HG03139 (cell line): Measurements from ENCODE around the gene ST8SIA2.

Experiments used
- ATAC-seq: cut with Tn5 transposase; IDR thresholded peaks from one replicate; pipeline ENCODE4 v1.9.1; 2021; ENCODE audit not compliant: unreplicated experiment

ST8SIA2 gene

DNA sequence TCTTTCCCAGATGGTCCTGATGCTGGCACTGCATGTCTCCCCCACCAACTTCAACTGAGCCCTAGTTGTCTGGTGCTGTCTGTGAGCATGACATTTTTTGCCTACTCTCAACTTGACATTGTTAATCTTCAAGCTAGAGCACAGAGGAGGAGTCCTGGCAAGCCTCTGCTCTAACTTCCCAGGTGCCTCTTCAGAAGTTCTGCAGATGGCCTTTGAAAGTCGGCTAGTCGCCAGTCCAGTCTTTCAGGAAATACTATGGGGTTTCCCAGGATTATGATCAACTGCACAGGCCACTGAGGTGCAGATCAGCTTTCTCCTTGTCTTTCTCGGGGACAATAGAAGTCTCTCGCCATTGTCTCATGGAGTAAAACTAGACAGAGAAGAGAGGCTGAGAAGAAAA, 86.7 kb downstream of the ST8SIA2 start:
- ATAC-seq = no peak

DNA sequence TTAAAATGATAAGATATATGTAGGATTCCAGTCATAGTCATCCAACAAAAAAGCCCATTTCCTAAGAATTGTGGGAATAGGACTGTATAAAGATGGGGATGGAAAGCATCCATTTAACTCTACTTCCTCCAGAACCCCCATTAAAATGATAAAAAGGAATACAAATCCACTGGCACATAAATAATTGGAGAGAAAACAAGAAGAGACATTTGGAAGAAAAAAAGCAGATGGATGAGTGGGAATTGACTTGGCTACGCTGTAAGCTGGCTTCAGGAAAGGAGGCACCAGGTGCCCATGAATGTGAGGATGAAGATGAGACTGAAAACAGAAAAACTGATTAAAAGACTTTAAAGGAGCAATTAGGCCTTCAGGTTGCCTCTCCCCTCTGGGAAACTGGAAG, 91.8 kb downstream of the ST8SIA2 start:
- ATAC-seq = no peak

DNA sequence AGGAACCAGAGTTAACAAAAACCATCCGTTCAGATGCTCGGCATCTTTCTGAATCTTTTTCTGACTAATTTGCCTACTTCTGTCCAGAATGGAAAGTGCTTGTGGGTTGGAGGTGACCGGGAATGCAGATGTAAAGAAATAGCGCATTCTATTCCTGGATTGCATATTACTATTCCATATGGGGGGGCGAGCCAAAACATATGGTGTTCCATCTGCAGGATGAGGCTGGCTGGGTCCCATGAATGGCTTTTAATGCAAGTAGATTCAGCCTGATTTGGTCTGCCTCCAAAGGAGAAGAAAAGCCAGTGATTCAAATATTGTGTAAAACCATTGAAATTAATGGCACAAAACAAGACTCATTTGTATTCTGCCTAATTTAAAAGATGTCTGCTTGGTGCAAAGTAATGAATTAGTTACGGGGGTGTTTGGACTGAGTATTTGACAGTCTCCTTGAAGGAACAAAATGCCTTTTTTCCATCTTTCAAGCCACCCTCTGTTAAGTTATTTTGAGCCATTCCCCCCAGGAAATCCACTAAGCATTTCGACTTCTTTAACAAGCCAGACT, 99.0 kb downstream of the ST8SIA2 start:
- ATAC-seq = no peak

DNA sequence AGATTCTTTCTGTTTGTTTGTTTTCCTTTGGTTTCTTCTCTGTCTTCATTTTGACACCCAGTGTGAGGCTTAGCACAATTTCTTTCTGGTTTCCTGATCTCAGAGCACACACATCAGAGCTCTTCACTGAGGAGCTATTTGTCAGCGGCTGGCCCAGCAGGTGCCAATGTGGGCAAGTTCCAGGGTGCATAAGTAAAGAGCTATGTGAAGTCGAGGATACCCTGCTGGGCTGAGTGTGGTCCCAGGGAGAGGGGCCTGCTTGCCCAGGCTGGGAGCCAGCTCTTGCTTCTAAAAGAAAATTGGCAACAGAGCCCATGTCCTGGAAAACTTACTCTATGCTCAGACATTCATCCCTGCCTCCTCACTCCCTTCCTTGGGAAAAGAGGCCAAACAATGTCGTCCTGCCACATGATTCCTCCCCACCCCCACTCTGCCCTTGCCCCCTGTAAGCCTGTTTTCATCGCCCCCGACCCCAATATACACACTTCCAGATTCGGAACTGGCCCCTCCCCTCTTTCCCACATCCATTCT, 101.2 kb downstream of the ST8SIA2 start:
- no peak for ATAC-seq

DNA sequence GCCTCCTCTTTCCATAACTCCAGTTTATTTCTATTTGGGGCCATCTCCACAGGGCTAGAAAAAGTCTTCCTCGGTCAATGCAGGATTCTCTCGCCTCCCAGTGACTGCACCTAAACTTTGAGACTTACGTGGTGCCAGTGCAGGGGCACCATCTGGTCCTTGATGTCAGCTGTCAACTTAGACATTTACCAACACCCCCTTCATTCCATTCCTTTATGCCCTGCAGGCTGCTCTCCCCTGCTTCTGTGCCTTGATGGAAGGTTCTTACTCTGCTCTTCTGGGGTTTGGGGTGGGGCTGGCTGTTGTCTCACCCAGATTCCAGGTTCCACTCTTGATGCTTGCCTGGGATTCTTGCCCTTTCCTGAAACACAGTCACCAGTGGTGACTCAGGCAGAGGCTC, 101.8 kb downstream of the ST8SIA2 start:
- no peak for ATAC-seq

DNA sequence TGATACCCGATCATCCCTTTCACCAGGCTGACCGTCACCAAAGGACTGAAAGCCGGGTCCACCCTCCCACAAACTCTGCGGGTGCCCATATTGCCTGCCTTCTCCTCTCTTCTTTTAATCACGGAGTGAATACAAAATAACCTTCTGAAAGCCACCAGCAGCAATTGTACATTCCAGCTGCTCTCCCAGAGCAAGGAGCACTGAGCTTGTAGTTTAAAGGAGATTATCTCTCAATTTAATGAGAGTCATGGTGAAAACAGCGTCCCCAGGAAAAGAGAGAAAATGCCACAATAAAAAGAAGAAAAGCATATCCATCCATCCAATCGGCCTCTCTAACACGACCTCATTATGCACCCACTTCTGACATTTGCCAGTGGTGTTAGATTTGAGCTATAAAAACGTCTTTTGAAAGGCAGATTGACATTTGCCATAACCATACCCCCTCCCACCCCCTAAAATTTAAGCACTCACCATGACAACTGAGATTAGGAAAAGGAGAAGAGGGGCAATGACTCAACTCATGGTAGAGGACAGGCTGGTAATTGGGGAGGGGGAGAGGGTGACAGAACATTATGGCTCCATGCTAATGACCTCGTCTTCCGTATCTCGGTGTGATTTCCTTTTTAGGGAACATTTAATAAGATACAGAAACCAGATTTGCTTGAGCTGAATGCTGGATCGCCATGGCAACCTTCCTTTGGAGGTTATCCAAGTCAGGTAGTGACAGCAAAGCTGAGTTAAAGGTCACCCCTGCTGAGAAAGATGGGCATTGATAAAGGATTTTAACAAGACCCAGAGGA, 106.2 kb downstream of the ST8SIA2 start:
- ATAC-seq = no peak

DNA sequence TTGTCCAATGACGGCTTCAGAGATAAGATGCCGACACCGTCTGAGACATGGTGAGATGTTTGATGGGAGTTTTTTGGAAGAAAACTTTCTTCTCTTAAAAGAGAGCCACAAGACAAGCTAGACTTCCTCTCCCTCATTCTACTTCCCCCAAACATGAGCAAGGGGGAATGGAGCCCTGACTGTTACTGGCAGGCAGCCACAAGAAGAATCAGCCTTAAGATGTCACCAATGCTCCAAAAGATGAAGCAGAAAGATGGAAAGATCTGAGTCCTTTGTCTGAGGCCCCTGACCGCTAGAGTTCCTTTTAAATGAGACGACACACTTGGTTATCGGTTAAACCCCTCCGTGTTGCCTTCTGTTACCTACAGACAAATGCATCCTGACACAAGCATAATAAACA, 108.7 kb downstream of the ST8SIA2 start:
- ATAC-seq = no peak

DNA sequence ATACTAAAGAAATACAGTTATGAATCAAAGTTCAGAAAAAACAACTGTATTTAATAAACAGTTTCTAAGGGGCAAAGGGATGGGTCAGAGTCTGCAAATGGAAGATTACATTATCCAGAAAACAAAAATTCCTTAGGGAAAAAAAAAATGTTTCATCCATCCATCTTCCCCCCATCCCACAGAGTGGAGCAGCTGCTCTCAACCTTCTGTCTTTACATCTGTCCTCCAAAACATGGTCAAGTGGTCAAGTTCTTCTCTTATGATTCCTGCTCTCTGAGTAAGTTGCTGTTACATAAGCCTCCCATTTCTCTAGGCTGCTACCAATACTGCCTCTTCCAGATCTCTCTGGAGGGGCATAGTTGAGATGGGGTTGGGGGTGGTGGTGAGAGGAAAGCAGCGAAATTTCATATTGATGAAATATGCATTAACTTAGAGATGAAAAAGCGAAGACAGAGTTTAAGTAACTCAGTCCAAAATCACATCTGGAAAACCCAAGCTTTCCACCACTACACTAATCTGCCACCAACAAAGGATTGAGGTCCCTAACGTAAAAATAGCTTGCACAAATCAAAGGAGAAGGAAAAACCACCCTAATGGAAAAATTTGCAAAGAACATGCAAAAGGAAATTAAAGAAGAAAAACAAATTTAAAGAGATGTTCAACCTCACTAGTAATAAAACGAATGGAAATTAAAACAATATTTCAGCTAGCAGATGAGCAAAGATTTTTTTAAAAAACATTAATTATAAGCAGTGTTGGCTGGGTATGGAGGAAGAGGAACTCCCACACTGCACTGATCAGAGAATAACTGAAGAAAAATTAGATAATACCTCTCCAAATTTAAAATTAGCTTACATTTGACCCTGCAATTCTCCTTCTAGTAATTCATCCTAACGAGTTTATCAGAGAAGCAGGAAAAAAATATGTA, 109.5 kb downstream of the ST8SIA2 start:
- no peak for ATAC-seq

DNA sequence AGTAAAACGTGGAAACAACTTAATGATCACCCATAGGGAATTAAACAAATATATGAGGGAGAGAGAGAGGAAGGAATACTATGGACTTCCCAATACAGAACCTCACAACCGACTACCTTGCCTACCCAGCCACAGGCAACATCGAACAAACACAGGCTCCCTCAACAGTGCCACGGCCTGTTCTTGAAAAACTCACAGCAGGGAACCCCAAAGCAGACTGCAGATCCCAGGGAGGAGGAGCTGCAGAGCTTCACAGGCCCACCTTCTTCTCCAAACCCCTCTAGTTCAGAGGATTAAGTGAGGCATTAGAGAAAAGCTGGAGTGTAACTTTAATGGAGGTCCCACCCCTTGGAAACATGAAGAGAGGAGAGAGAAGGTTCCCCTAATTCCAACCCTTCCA, 110.2 kb downstream of the ST8SIA2 start:
- ATAC-seq = no peak

DNA sequence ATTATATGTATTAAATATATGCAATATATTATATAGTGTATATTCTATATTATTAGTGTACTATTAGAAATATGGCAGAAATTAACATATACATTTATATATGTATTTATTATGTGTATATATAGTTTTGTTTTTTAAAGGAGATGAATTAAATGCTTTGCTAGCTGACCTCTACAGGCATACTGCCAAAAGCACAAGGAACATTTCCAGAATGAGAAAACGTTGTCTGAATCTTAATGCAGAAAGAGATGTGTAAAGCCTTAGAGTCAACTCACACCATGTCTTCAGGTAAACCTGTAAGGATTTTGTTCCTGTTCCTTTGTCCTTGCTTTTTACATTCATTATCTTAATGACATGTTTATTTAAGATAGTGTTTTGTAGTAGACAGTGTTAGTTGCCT, 111.9 kb downstream of the ST8SIA2 start:
- ATAC-seq = no peak

DNA sequence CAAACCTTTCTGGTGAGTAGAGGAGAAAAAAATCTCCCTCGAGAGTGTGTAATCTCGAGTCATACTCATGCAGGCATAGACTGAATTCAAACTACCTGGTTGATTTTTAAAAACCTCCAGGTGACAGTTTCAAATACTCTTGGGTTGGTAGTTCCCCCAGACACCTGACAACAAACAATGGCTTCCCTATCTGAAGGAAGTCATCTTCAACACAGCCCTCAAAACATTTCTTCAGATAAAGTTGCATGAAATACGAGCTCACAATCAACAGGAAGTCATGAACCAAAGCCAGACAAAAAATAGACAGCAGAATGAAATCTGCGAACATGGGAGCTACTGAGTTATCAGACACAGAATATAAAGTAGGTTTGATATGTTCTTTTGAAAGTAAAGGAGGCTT, 112.8 kb downstream of the ST8SIA2 start:
- no peak for ATAC-seq

DNA sequence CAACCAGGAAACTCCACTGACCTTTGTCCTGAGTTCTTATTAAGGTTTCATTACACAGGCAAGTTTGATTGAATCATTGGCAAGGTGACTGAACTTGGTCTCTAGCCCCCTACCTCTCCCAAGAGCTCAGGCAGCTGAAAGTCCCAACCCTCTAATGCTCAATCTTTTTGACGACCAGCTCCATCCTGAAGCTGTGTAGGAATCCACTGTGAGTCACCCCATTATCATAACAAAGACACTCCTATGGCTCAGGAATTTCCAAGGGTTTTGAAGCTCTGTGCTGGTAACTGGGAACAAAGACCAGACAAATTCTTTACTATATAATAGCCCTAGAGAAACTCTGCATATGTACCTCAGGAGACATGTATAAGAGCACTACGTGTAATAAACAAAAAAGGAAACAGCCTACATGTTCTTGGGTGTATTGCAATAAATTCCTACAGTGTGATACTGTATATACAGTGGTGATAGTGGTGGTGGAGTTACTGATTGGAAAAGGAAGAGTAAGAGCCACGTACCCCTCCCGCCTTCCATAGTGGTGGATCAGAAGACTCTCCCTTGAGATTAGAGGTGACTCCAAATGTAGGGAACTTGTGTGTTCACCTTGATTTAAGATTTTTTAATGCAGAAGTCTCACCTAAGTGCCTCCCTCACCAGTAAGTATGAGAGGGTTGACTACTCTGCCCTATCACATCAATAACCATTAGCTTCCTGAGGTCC, 116.6 kb downstream of the ST8SIA2 start:
- no peak for ATAC-seq
